ENCODE measurements around the gene SOX1. TPM values are rescaled to one million over a fixed set of nuclear protein-coding genes. Genes with fewer than 3 reads are reported as not detected.

Gene SOX1
- polyA plus RNA-seq (2011; rRNA removed) (not detected in 2 replicates), polyA plus RNA-seq (2017; fragmentation: RNase III; extraction: RNeasy Plus Mini Kit Qiagen cat#74134 plus additional on column Dnase treatment) (not detected in 3 replicates), polyA minus RNA-seq (2011; rRNA and poly(A)+ RNA removed) (not detected in 2 replicates)
- not detected in 2 replicates for polyA plus RNA-seq (2012; cell fraction: cytosol; rRNA removed)
- not detected in 2 replicates for polyA plus RNA-seq (2012; cell fraction: nucleus; rRNA removed)

- ChIA-PET POLR2A (no interaction called here), CTCF (interaction anchor here (0.6 kb wide), 1 partner anchor 11 kb away, joined by 4 read pairs; no protein-coding TSS in a partner anchor)
- no peaks in the 10 kb centered on the region for H3K4me1 ChIP-seq
- FAIRE-seq (no peak), DNase-seq (ENCODE audit: low read depth in 1 of 2, low spot score in 1 of 2) (no peak), ATAC-seq (no peak)
- H3K9me3 ChIP-seq: no peaks in the 10 kb centered on the region
- TF ChIP-seq FOXS1 (CRISPR knock-in tag; IDR thresholded peaks at IDR 0.05) (no peak), SREBF2 (IDR thresholded peaks at IDR 0.05) (no peak), E2F6 (IDR thresholded peaks at IDR 0.05; ENCODE audit: borderline replicate concordance, low read depth) (no peak), HDAC2 (IDR thresholded peaks at IDR 0.05) (no peak)
- H3K4me3 ChIP-seq: no peak within 1 kb of the TSS
- H3K4me2 ChIP-seq: no peak within 1 kb of the TSS
- WGBS (ENCODE audit: missing lambda C conversion rate): 65% methylated on average over 17 of the region's 66 CpGs
- no peak within 1 kb of the TSS for H3K27ac ChIP-seq
Measured at GRCh38 chr13:112067116-112067741, at the start of gene SOX1. SOX1 (plus strand) TSS chr13:112067149; CDS start chr13:112067659, 510 bp downstream.

GRCh38 chr13:112024577-112024976 is 42.4 kb upstream of the SOX1 start:
- POLR2A ChIA-PET: no interaction called here
- Histone ChIP-seq H3K4me2 (no peak overlapping the region), H3K4me3 (no peak overlapping the region), H3K27ac (no peak overlapping the region), H3K9me3 (no peaks in the 10 kb centered on the region), H3K4me1 (no peaks in the 10 kb centered on the region)
- no peak for ATAC-seq
- CTCF ChIA-PET: no interaction called here
- WGBS (ENCODE audit: missing lambda C conversion rate): 54% methylated on average over 11 of the region's 11 CpGs
- FAIRE-seq: no peak
- no peak for DNase-seq (ENCODE audit: low read depth in 1 of 2, low spot score in 1 of 2)
- no peak for TF ChIP-seq CTCF (IDR thresholded peaks at IDR 0.05)
- no peak for TF ChIP-seq ZSCAN20 (CRISPR knock-in tag; IDR thresholded peaks at IDR 0.05)

GRCh38 chr13:112027250-112027649 is 39.7 kb upstream of the SOX1 start:
- no peaks in the 10 kb centered on the region for H3K4me1 ChIP-seq
- FAIRE-seq (no peak), DNase-seq (ENCODE audit: low read depth in 1 of 2, low spot score in 1 of 2) (no peak), ATAC-seq (no peak)
- no peak for TF ChIP-seq POLR2A (IDR thresholded peaks at IDR 0.05; ENCODE audit: low read length)
- TF ChIP-seq EHF (CRISPR knock-in tag; IDR thresholded peaks at IDR 0.05): no peak
- no peak for TF ChIP-seq HEYL (CRISPR knock-in tag; IDR thresholded peaks at IDR 0.05)
- TF ChIP-seq EHMT2 (IDR thresholded peaks at IDR 0.05; ENCODE audit: low read depth): no peak
- TF ChIP-seq E2F6 (IDR thresholded peaks at IDR 0.05; ENCODE audit: borderline replicate concordance, low read depth): no peak
- CTCF ChIA-PET: no interaction called here
- H3K9me3 ChIP-seq: no peaks in the 10 kb centered on the region
- H3K4me3 ChIP-seq: no peak overlapping the region
- H3K27ac ChIP-seq: no peak overlapping the region
- H3K4me2 ChIP-seq: no peak overlapping the region
- POLR2A ChIA-PET: no interaction called here
- WGBS (ENCODE audit: missing lambda C conversion rate): 13% methylated on average over 3 of the region's 11 CpGs

- Histone ChIP-seq H3K27ac (no peak overlapping the region), H3K4me3 (no peak overlapping the region), H3K4me1 (no peaks in the 10 kb centered on the region), H3K4me2 (no peak overlapping the region), H3K9me3 (no peaks in the 10 kb centered on the region)
- DNase-seq (ENCODE audit: low read depth in 1 of 2, low spot score in 1 of 2): no peak
- no peak for FAIRE-seq
- CTCF ChIA-PET: no interaction called here
- 54% methylated on average over 14 of the region's 14 CpGs for WGBS (ENCODE audit: missing lambda C conversion rate)
- POLR2A ChIA-PET: no interaction called here
- TF ChIP-seq CTCF (IDR thresholded peaks at IDR 0.05) (no peak), RAD21 (conservative IDR thresholded peaks at IDR 0.05 in 1 of 2, IDR thresholded peaks at IDR 0.05 in 1 of 2) (no peak), POLR2A (IDR thresholded peaks at IDR 0.05; ENCODE audit: low read length) (no peak), GATA3 (IDR thresholded peaks at IDR 0.05; ENCODE audit: borderline replicate concordance) (no peak)
- no peak for ATAC-seq
Measured at GRCh38 chr13:112028481-112028880, 38.5 kb upstream of the SOX1 start.
